HG02973 (cell line): Measurements from ENCODE around the gene CFAP92.
"Not testable (repeated sequence)": the region's sequence is repeated elsewhere in the genome, so short reads cannot be mapped to it uniquely, and the experiment has no call there.

Source experiments
- ATAC-seq: cut with Tn5 transposase; IDR thresholded peaks from one replicate; pipeline ENCODE4 v1.9.1; 2021; ENCODE audit warnings: moderate library complexity; ENCODE audit not compliant: unreplicated experiment

CFAP92 gene

GRCh38 chr3:128942161-128942952 is 51.5 kb downstream of the CFAP92 start:
- no peak for ATAC-seq

GRCh38 chr3:128940252-128940651 is 53.6 kb downstream of the CFAP92 start:
- no peak for ATAC-seq

- ATAC-seq, result no peak
Measured at GRCh38 chr3:128936341-128936740, 57.5 kb downstream of the CFAP92 start.

GRCh38 chr3:128935922-128936321 is 58.0 kb downstream of the CFAP92 start:
- ATAC-seq, result no peak

- no peak for ATAC-seq
Measured at GRCh38 chr3:128933922-128934253, 60.0 kb downstream of the CFAP92 start.

- ATAC-seq, result no peak
Measured at GRCh38 chr3:128933213-128933921, 60.5 kb downstream of the CFAP92 start.

GRCh38 chr3:128932516-128933212 is 61.2 kb downstream of the CFAP92 start:
- no peak for ATAC-seq

- no peak for ATAC-seq
Measured at GRCh38 chr3:128931046-128931445, 62.8 kb downstream of the CFAP92 start.

- ATAC-seq, result no peak
Measured at GRCh38 chr3:128929364-128929763, 64.5 kb downstream of the CFAP92 start.

- ATAC-seq, result not testable (repeated sequence)
Measured at GRCh38 chr3:128923986-128924385, 69.9 kb downstream of the CFAP92 start.

- ATAC-seq, result no peak
Measured at GRCh38 chr3:128923576-128923975, 70.3 kb downstream of the CFAP92 start.

- ATAC-seq, result no peak
Measured at GRCh38 chr3:128922804-128923459, 70.9 kb downstream of the CFAP92 start.

GRCh38 chr3:128919988-128920387 is 73.9 kb downstream of the CFAP92 start:
- ATAC-seq, result no peak

- ATAC-seq, result no peak
Measured at GRCh38 chr3:128917291-128917690, 76.6 kb downstream of the CFAP92 start.

GRCh38 chr3:128914966-128915645 is 78.8 kb downstream of the CFAP92 start:
- ATAC-seq, result no peak

- no peak for ATAC-seq
Measured at GRCh38 chr3:128911911-128912310, 82.0 kb downstream of the CFAP92 start.

- no peak for ATAC-seq
Measured at GRCh38 chr3:128910006-128910405, 83.9 kb downstream of the CFAP92 start.

GRCh38 chr3:128908951-128909350 is 84.9 kb downstream of the CFAP92 start:
- no peak for ATAC-seq

GRCh38 chr3:128907706-128908445 is 86.0 kb downstream of the CFAP92 start:
- no peak for ATAC-seq
